Upper lobe of left lung (tissue), 6 donors: ENCODE measurements around the gene BACH1. TPM values are rescaled to one million over a fixed set of nuclear protein-coding genes. Genes with fewer than 3 reads are reported as not detected.

ENCODE experiments used
- ATAC-seq, 2 donors: fragments of 200-7000 bp; cut with Tn5 transposase; one replicate each; pipeline ENCODE4 v1.9.1; 2022; ENCODE audit warnings: mild to moderate bottlenecking in 2 of 2, moderate library complexity in 2 of 2; ENCODE audit not compliant: low FRiP score in 2 of 2
- DNase-seq, 2 donors: peaks; one replicate each; pipeline ENCODE4 v3.0.0-alpha.2; 2019 to 2020
- H3K27ac ChIP-seq, 4 donors: fragments of 200-600 bp; sonication (generic); one replicate each; pipeline ENCODE4 v1.5.1; 2016 to 2019
- H3K27me3 ChIP-seq, 4 donors: fragments of 200-600 bp; sonication (generic); one replicate each; pipeline ENCODE4 v1.5.1; 2017 to 2019
- H3K36me3 ChIP-seq, 4 donors: fragments of 200-600 bp; sonication (generic); one replicate each; pipeline ENCODE4 v1.5.1; 2016 to 2019
- H3K4me1 ChIP-seq, 4 donors: fragments of 200-600 bp; sonication (generic); one replicate each; pipeline ENCODE4 v1.5.1; 2018 to 2019
- H3K4me3 ChIP-seq, 4 donors: fragments of 200-600 bp; sonication (generic); one replicate each; pipeline ENCODE4 v1.5.1; 2017 to 2019; ENCODE audit warnings: mild to moderate bottlenecking in 2 of 4, moderate library complexity in 1 of 4
- H3K9me3 ChIP-seq, 4 donors: fragments of 200-600 bp; sonication (generic); one replicate each; pipeline ENCODE4 v1.5.1; 2018 to 2019
- CTCF ChIP-seq, 6 experiments: fragments of 450-650 bp in 4 of 6; fragments of 200-600 bp in 2 of 6; sonication (generic) in 2 of 6; IDR thresholded peaks; one replicate each; pipeline ENCODE4 v1.5.1; 2016 to 2019; ENCODE audit warnings: antibody characterized with exemption in 6 of 6
- EP300 ChIP-seq, 4 donors: sonication (generic); formaldehyde crosslinking; IDR thresholded peaks; one replicate each; pipeline ENCODE4 v1.5.1; 2017; ENCODE audit warnings: antibody characterized with exemption in 4 of 4, control low read depth in 2 of 4
- POLR2A ChIP-seq, 4 donors: fragments of 450-650 bp; IDR thresholded peaks; one replicate each; pipeline ENCODE4 v1.5.1; 2016 to 2017; ENCODE audit warnings: antibody characterized with exemption in 4 of 4, mild to moderate bottlenecking in 2 of 4
- POLR2AphosphoS5 ChIP-seq, 2 donors: sonication (generic); formaldehyde crosslinking; IDR thresholded peaks; one replicate each; pipeline ENCODE4 v1.5.1; 2017; ENCODE audit warnings: antibody characterized with exemption in 2 of 2
- WGBS, 2 donors: methylation state at CpG; one replicate each; pipeline ENCODE4 v1.1.5; 2017 to 2018; 5-methylcytosine and 5-hydroxymethylcytosine counted together
- total RNA-seq, 6 donors: library from RNA; depleted of rRNA in 4 of 6; stranded (reverse); fragments of >200 nt in 4 of 6; gene quantifications; one replicate each; pipeline versions ENCODE4 v1.1.0 to v1.2.1, GENCODE V29; 2016 to 2021
- donor health status: DM: no; HTN: no; CAD: no; lungs with moderate emphysema.
- donor health status: DM: no; HTN: yes; CAD: no; lungs with severe emphysema.

The BACH1 gene
- total RNA-seq, 6 donors from 2014 or later: 41.6 to 119 (median 78.9) TPM

GRCh38 chr21:29359718-29360117 is 61.0 kb downstream of the BACH1 start:
- whole genome bisulfite sequencing, 2 donors: 99 to 100% methylated on average over 3 of the region's 3 CpGs
- H3K9me3 ChIP-seq: no peaks in the 10 kb centered on the region
- TF ChIP-seq CTCF (IDR thresholded peaks at IDR 0.05) (no peak), POLR2A (IDR thresholded peaks at IDR 0.05) (no peak), POLR2AphosphoS5 (IDR thresholded peaks at IDR 0.05) (no peak), EP300 (IDR thresholded peaks at IDR 0.05) (no peak)
- no peaks in the 10 kb centered on the region for H3K27me3 ChIP-seq
- no peak for ATAC-seq
- H3K27ac ChIP-seq: no peak overlapping the region
- no peak for DNase-seq
- no peak overlapping the region for H3K4me3 ChIP-seq
- H3K36me3 ChIP-seq: peaks cover 0 to 9% (median 0%) of the 10 kb centered on the region in 4 donors
- H3K4me1 ChIP-seq: peaks cover 0 to 10% (median 8%) of the 10 kb centered on the region in 4 donors

GRCh38 chr21:29360799-29361765 is 62.4 kb downstream of the BACH1 start:
- TF ChIP-seq POLR2A (IDR thresholded peaks at IDR 0.05) (no peak), CTCF (IDR thresholded peaks at IDR 0.05) (no peak), POLR2AphosphoS5 (IDR thresholded peaks at IDR 0.05) (no peak), EP300 (IDR thresholded peaks at IDR 0.05) (no peak)
- ATAC-seq (no peak), DNase-seq (no peak)
- Histone ChIP-seq H3K4me3 (no peak overlapping the region), H3K9me3 (no peaks in the 10 kb centered on the region), H3K27ac (no peak overlapping the region), H3K36me3 (peaks cover 0 to 9% (median 0%) of the 10 kb centered on the region in 4 donors), H3K27me3 (no peaks in the 10 kb centered on the region), H3K4me1 (peaks cover 0 to 10% (median 5%) of the 10 kb centered on the region in 4 donors)
- 80 to 85% methylated on average over 9 of the region's 9 CpGs for WGBS, 2 donors

- TF ChIP-seq POLR2A (IDR thresholded peaks at IDR 0.05) (no peak), POLR2AphosphoS5 (IDR thresholded peaks at IDR 0.05) (no peak), EP300 (IDR thresholded peaks at IDR 0.05) (no peak), CTCF (IDR thresholded peaks at IDR 0.05) (no peak)
- Histone ChIP-seq H3K9me3 (no peaks in the 10 kb centered on the region), H3K27me3 (no peaks in the 10 kb centered on the region), H3K27ac (no peak overlapping the region), H3K36me3 (peaks cover 0 to 9% (median 0%) of the 10 kb centered on the region in 4 donors), H3K4me3 (no peak overlapping the region), H3K4me1 (peaks cover 0 to 4% (median 0%) of the 10 kb centered on the region in 4 donors)
- DNase-seq (no peak), ATAC-seq (no peak)
- whole genome bisulfite sequencing, 2 donors: 96% methylated on average over 3 of the region's 3 CpGs
Observed at GRCh38 chr21:29362758-29363157, 64.0 kb downstream of the BACH1 start.

GRCh38 chr21:29365661-29366265 is 67.0 kb downstream of the BACH1 start:
- H3K4me3 ChIP-seq: no peak overlapping the region
- ATAC-seq: no peak
- TF ChIP-seq CTCF (IDR thresholded peaks at IDR 0.05) (no peak), POLR2A (IDR thresholded peaks at IDR 0.05) (no peak), EP300 (IDR thresholded peaks at IDR 0.05) (no peak), POLR2AphosphoS5 (IDR thresholded peaks at IDR 0.05) (no peak)
- H3K27me3 ChIP-seq: no peaks in the 10 kb centered on the region
- no peaks in the 10 kb centered on the region for H3K9me3 ChIP-seq
- peaks cover 0 to 9% (median 1%) of the 10 kb centered on the region in 4 donors for H3K36me3 ChIP-seq
- 95 to 96% methylated on average over 8 of the region's 8 CpGs for WGBS, 2 donors
- no peaks in the 10 kb centered on the region for H3K4me1 ChIP-seq
- H3K27ac ChIP-seq: no peak overlapping the region
- no peak for DNase-seq
